A549 (cell line): ENCODE data around the gene MIPOL1. TPM values are rescaled to one million over a fixed set of nuclear protein-coding genes. Genes with fewer than 3 reads are reported as not detected.
A peak's percentile ranks its signal among the peaks of the same experiment; 100 is the strongest.

Experiments
- ATAC-seq, 2 experiments: fragments of 200-7000 bp in 1 of 2; fragments of >200 bp in 1 of 2; cut with Nextera tagmentation in 1 of 2; cut with Tn5 transposase in 1 of 2; 3 replicates each; pipeline versions ENCODE4 v1.8.0 to v1.9.1; 2018 to 2020; ENCODE audit warnings: mild to moderate bottlenecking in 1 of 2, moderate library complexity in 1 of 2
- CTCF ChIA-PET: fragments of 300-600 bp; sonication (Branson Sonifier 250); formaldehyde crosslinking; extraction: SDS; loops from one replicate; lab custom pipeline; 2021; ENCODE audit warnings: antibody characterized with exemption, inconsistent platforms; lab: Yijun Ruan, JAX
- POLR2A ChIA-PET: fragments of 350-600 bp; formaldehyde crosslinking; extraction: SDS; loops from one replicate; lab custom pipeline; 2021; ENCODE audit warnings: antibody characterized with exemption, inconsistent platforms; lab: Yijun Ruan, JAX
- DNase-seq, 2 experiments: peaks; one replicate each; pipeline versions ENCODE4 v3.0.0 to v3.0.0-alpha.2; 2011 to 2016; ENCODE audit warnings: low read depth in 1 of 2, low spot score in 1 of 2
- FAIRE-seq: peaks from 2 replicates; lab custom pipeline; 2011; peaks lifted over from hg19 to GRCh38; lab: Jason Lieb, UNC
- H3K27ac ChIP-seq, 2 experiments: fragments of >200 bp; sonication (Bioruptor Twin); formaldehyde crosslinking; 3 replicates each; pipeline ENCODE4 v1.5.1; 2016 to 2017
- H3K4me1 ChIP-seq: fragments of >200 bp; sonication (Bioruptor Twin); formaldehyde crosslinking; 3 replicates; pipeline ENCODE4 v1.6.1; 2016
- H3K4me2 ChIP-seq: fragments of >200 bp; sonication (Bioruptor Twin); formaldehyde crosslinking; 3 replicates; pipeline ENCODE4 v1.6.1; 2016
- H3K4me3 ChIP-seq: fragments of >200 bp; sonication (Bioruptor Twin); formaldehyde crosslinking; 3 replicates; pipeline ENCODE4 v1.5.1; 2016
- H3K9me3 ChIP-seq: fragments of >200 bp; sonication (Bioruptor Twin); formaldehyde crosslinking; 3 replicates; pipeline ENCODE4 v1.6.1; 2016
- BHLHE40 ChIP-seq: IDR thresholded peaks from 2 replicates; pipeline ENCODE4 v1.6.1; 2012; ENCODE audit warnings: low read depth, low read length, inconsistent platforms
- CBX8 ChIP-seq: fragments of 200-600 bp; sonication (generic); IDR thresholded peaks from 2 replicates; pipeline ENCODE4 v1.6.1; 2016
- CEBPB ChIP-seq, 2 experiments: fragments of >200 bp in 1 of 2; sonication (Bioruptor Twin) in 1 of 2; formaldehyde crosslinking in 1 of 2; IDR thresholded peaks; 2 replicates each; pipeline ENCODE4 v1.6.1; 2012 to 2016
- CHD2 ChIP-seq: fragments of 150-350 bp; IDR thresholded peaks from 2 replicates; pipeline ENCODE4 v1.6.1; 2014; ENCODE audit warnings: low read length; ENCODE audit not compliant: partially characterized antibody
- E2F6 ChIP-seq: IDR thresholded peaks from 2 replicates; pipeline ENCODE4 v1.6.1; 2012; ENCODE audit warnings: low read depth, borderline replicate concordance
- HOXB13 ChIP-seq: fragments of 250-450 bp; sonication (Bioruptor Pico); IDR thresholded peaks from 2 replicates; pipeline ENCODE4 v1.5.0; 2020; ENCODE audit warnings: low read depth, mild to moderate bottlenecking, moderate library complexity
- HOXB5 ChIP-seq: fragments of 250-450 bp; sonication (Bioruptor Pico); IDR thresholded peaks from 2 replicates; pipeline ENCODE4 v1.5.0; 2020; ENCODE audit warnings: mild to moderate bottlenecking, moderate library complexity
- JUNB ChIP-seq: fragments of >200 bp; sonication (Bioruptor Twin); formaldehyde crosslinking; IDR thresholded peaks from 2 replicates; pipeline ENCODE4 v1.6.1; 2016
- MAZ ChIP-seq: fragments of 150-350 bp; IDR thresholded peaks from 2 replicates; pipeline ENCODE4 v1.6.1; 2014; ENCODE audit warnings: antibody characterized with exemption, low read depth, low read length, borderline replicate concordance
- MYC ChIP-seq: IDR thresholded peaks from 2 replicates; pipeline ENCODE4 v1.6.1; 2012; ENCODE audit warnings: mild to moderate bottlenecking, inconsistent platforms, low read length, improper control_type of control experiment, borderline replicate concordance
- NFE2L2 ChIP-seq: fragments of 150-350 bp; conservative IDR thresholded peaks from 2 replicates; pipeline ENCODE4 v1.6.1; 2014; ENCODE audit warnings: low read length
- PBX3 ChIP-seq: IDR thresholded peaks from 2 replicates; pipeline ENCODE4 v1.6.1; 2012
- PHF8 ChIP-seq: fragments of 200-600 bp; sonication (generic); IDR thresholded peaks from 2 replicates; pipeline ENCODE4 v1.6.1; 2016; ENCODE audit warnings: low read depth, mild to moderate bottlenecking, antibody characterized with exemption, moderate library complexity, borderline replicate concordance
- POLR2AphosphoS2 ChIP-seq: conservative IDR thresholded peaks from 2 replicates; pipeline ENCODE4 v1.6.1; 2012; ENCODE audit warnings: low read length, improper control_type of control experiment, inconsistent platforms
- RARB ChIP-seq: fragments of 250-450 bp; sonication (Bioruptor Pico); IDR thresholded peaks from 2 replicates; pipeline ENCODE4 v1.8.0; 2021; ENCODE audit warnings: mild to moderate bottlenecking, moderate library complexity
- REST ChIP-seq: fragments of 200-600 bp; sonication (generic); IDR thresholded peaks from 2 replicates; pipeline ENCODE4 v1.6.1; 2016; ENCODE audit warnings: antibody characterized with exemption, mild to moderate bottlenecking, moderate library complexity
- SMC3 ChIP-seq: fragments of >200 bp; sonication (Bioruptor Twin); formaldehyde crosslinking; IDR thresholded peaks from 3 replicates; pipeline ENCODE4 v1.6.1; 2018; ENCODE audit warnings: inconsistent platforms
- TFCP2L1 ChIP-seq: fragments of 250-450 bp; sonication (Bioruptor Pico); IDR thresholded peaks from 2 replicates; pipeline ENCODE4 v1.5.0; 2021; ENCODE audit warnings: mild to moderate bottlenecking
- ZSCAN20 ChIP-seq: fragments of 250-450 bp; sonication (Bioruptor Pico); IDR thresholded peaks from 2 replicates; pipeline ENCODE4 v1.8.0; 2022; ENCODE audit warnings: mild to moderate bottlenecking, moderate library complexity
- WGBS: methylation state at CpG from one replicate; pipeline ENCODE4 v1.1.6; 2017; ENCODE audit errors: missing lambda C conversion rate; 5-methylcytosine and 5-hydroxymethylcytosine counted together
- polyA plus RNA-seq, 4 experiments: library from polyadenylated mRNA; depleted of rRNA in 3 of 4; stranded (reverse); fragments of >200 nt; fragmentation: RNase III in 1 of 4; extraction: RNeasy Plus Mini Kit Qiagen cat#74134 plus additional on column Dnase treatment in 1 of 4; gene quantifications; 2 replicates in 3 of 4; 3 replicates in 1 of 4; pipeline ENCODE4 v1.2.3, GENCODE V29; 2011 to 2017
- TF ChIP-seq, protein P1 (sequence below): fragments of >200 bp; sonication (Bioruptor Twin); formaldehyde crosslinking; IDR thresholded peaks from 3 replicates; pipeline ENCODE4 v1.6.1; 2016

The MIPOL1 gene
- polyA plus RNA-seq, 2 of the 4 experiments (the other 2 are of a cell fraction) = 5.2 to 13.4 TPM

DNA sequence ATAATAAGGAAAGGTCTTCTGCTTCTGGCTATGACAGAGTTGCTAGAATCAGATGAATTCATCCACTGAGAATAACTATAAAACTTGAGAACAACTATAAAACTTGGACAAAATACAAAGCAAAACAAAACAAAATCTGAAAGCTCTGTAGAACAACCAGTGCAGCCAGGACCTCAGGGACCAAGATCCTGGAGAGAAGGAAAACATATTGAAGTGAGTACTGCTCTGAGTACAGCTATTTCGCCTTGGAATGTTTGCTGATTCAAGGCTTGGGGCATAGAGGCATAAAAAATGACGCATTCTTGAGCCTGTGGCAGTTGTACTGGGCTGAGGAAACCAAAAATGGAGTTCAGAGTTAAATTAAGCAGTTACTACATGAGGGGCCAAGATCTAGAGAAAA lies 375.6 kb downstream of the MIPOL1 start:
- Histone ChIP-seq H3K9me3 (no peaks in the 10 kb centered on the region), H3K27ac (no peak overlapping the region), H3K4me3 (no peak overlapping the region), H3K4me1 (no peaks in the 10 kb centered on the region), H3K4me2 (no peak overlapping the region)
- no peak for TF ChIP-seq RARB (CRISPR knock-in tag)
- no peak for TF ChIP-seq CBX8
- no peak for TF ChIP-seq MAZ
- TF ChIP-seq BHLHE40 = no peak
- no peak for TF ChIP-seq CEBPB (IDR thresholded peaks at IDR 0.05)
- ATAC-seq (no peak), DNase-seq (no peak), FAIRE-seq (no peak)
- WGBS = 89% methylated on average over 2 of the region's 2 CpGs
- ChIA-PET CTCF (interaction anchor here (0.8 to 1.1 kb wide), 2 partner anchors 18 to 22 kb away, joined by 3 read pairs; partner anchors contain the start of genes FOXA1 and TTC6), POLR2A (no interaction called here)

DNA sequence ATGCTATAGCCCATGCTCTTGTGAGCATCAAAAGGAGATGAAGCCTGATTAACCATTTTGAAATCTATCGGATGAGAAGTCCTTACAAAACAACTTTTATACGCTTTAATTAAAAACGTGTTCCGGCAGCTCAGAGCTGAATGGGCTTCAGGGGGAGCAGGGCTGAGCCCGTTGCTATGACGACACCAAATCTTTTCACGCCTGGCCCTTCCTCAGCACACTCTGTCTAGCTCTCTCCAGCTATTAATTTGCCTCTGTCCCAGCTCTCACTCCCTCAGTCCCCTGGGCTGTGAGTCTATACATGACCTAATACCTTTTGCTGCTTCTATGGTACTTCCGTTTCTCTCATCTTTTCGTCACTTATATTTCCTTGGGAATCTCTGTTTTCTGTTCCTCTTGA lies 381.5 kb downstream of the MIPOL1 start:
- TF ChIP-seq SMC3 (no peak), REST (no peak), NFE2L2 (no peak), CEBPB (IDR thresholded peaks at IDR 0.05) (no peak), RARB (CRISPR knock-in tag) (no peak), PHF8 (no peak), JUNB (no peak), POLR2AphosphoS2 (no peak), TFCP2L1 (CRISPR knock-in tag) (no peak), ZSCAN20 (CRISPR knock-in tag) (no peak), CHD2 (no peak), PBX3 (no peak), MYC (no peak)
- TF ChIP-seq, protein P1, sequence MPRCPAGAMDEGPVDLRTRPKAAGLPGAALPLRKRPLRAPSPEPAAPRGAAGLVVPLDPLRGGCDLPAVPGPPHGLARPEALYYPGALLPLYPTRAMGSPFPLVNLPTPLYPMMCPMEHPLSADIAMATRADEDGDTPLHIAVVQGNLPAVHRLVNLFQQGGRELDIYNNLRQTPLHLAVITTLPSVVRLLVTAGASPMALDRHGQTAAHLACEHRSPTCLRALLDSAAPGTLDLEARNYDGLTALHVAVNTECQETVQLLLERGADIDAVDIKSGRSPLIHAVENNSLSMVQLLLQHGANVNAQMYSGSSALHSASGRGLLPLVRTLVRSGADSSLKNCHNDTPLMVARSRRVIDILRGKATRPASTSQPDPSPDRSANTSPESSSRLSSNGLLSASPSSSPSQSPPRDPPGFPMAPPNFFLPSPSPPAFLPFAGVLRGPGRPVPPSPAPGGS = no peak
- Histone ChIP-seq H3K4me2 (no peak overlapping the region), H3K9me3 (no peaks in the 10 kb centered on the region), H3K4me1 (peaks cover 21% of the 10 kb centered on the region), H3K4me3 (no peak overlapping the region), H3K27ac (no peak overlapping the region)
- no peak for DNase-seq
- no peak for ATAC-seq
- POLR2A ChIA-PET = no interaction called here
- CTCF ChIA-PET = no interaction called here
- 79% methylated on average over 9 of the region's 9 CpGs for WGBS
- FAIRE-seq = no peak

- Histone ChIP-seq H3K27ac (peak overlapping the region in 1 of 2 experiments; percentile 59; a peak in 3 of 6 replicates), H3K9me3 (no peaks in the 10 kb centered on the region), H3K4me3 (no peak overlapping the region), H3K4me2 (peak overlapping the region; percentile 8; the same call in 1 of the 3 replicates), H3K4me1 (peaks cover 21% of the 10 kb centered on the region)
- 37% methylated on average over 2 of the region's 2 CpGs for WGBS
- DNase-seq = no peak
- FAIRE-seq = no peak
- ChIA-PET POLR2A (interaction anchor here (0.5 kb wide), 1 partner anchor 96 kb away, joined by 3 read pairs; no protein-coding TSS in a partner anchor), CTCF (no interaction called here)
- no peak for ATAC-seq
- TF ChIP-seq REST (no peak), HOXB5 (CRISPR knock-in tag) (no peak), E2F6 (no peak), JUNB (peak; percentile 47; the same call in 1 of the 2 replicates), HOXB13 (CRISPR knock-in tag) (no peak), CEBPB (IDR thresholded peaks at IDR 0.05) (peak in 1 of 2 experiments; percentile 34; a peak in 1 of 4 replicates)
- TF ChIP-seq, protein P1 = no peak
Measured at GRCh38 chr14:37580146-37580545, 382.4 kb downstream of the MIPOL1 start.
